Immature natural killer cell (primary cell): ENCODE measurements around the gene MYBBP1A. TPM values are rescaled to one million over a fixed set of nuclear protein-coding genes. Genes with fewer than 3 reads are reported as not detected.
A peak's percentile ranks its signal among the peaks of the same experiment; 100 is the strongest.

ENCODE experiments used
- DNase-seq, 3 donors: peaks; one replicate each; pipeline ENCODE4 v3.0.0; 2022; ENCODE audit warnings: mixed read lengths in 1 of 3
- H3K27ac Mint-ChIP-seq, 6 donors: one replicate each; pipeline ENCODE4 v1.8.0; 2020; ENCODE audit warnings: mixed read lengths in 6 of 6, mild to moderate bottlenecking in 5 of 6, inconsistent platforms in 4 of 6, moderate library complexity in 3 of 6
- H3K27me3 Mint-ChIP-seq, 3 donors: one replicate each; pipeline ENCODE4 v1.8.0; 2020 to 2021; ENCODE audit warnings: low read depth in 3 of 3, mild to moderate bottlenecking in 3 of 3, mixed read lengths in 3 of 3, moderate library complexity in 3 of 3, inconsistent platforms in 1 of 3
- H3K36me3 Mint-ChIP-seq, 3 donors: one replicate each; pipeline ENCODE4 v1.8.0; 2020; ENCODE audit warnings: mixed read lengths in 3 of 3, inconsistent platforms in 2 of 3, mild to moderate bottlenecking in 2 of 3
- H3K4me1 Mint-ChIP-seq, 2 donors: one replicate each; pipeline ENCODE4 v1.8.0; 2020; ENCODE audit warnings: inconsistent platforms in 2 of 2, mild to moderate bottlenecking in 2 of 2, mixed read lengths in 2 of 2, moderate library complexity in 1 of 2
- H3K4me3 Mint-ChIP-seq, 5 donors: one replicate each; pipeline ENCODE4 v1.8.0; 2020; ENCODE audit warnings: mild to moderate bottlenecking in 5 of 5, mixed read lengths in 5 of 5, inconsistent platforms in 3 of 5, moderate library complexity in 3 of 5
- H3K9me3 Mint-ChIP-seq, 6 donors: one replicate each; pipeline ENCODE4 v1.8.0; 2020; ENCODE audit warnings: mild to moderate bottlenecking in 6 of 6, mixed read lengths in 6 of 6, inconsistent platforms in 4 of 6, moderate library complexity in 3 of 6
- polyA plus RNA-seq, 3 donors: library from polyadenylated mRNA; unstranded; fragments of 300-500 nt; fragmentation: Illumina TruSeq; gene quantifications; one replicate each; pipeline ENCODE4 v1.2.3, GENCODE V29; 2021

The MYBBP1A gene
- polyA plus RNA-seq, 3 donors from 2014 or later: 3.5 to 21.9 (median 7.2) TPM

DNA sequence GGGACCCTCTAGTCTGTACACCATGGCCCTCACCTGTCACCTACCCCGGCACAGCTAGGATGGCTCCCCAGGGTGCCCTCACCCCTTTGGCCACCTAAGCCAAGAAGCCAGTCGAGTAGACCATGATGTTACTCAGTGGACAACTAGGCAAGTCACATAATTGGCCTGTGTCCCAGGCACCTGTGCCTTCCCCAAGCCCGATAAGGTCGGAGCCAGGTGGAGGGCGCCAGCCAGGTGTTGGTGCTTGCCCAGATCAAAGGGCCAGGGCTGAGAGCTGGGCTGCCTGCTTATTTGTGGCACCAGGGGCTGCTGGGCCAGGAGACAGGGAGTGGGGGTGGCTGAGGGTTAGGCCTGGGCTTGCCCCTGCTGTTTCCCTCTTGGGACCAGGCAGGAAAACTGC is 39.7 kb downstream of the MYBBP1A start:
- Mint-ChIP-seq H3K27me3 (peaks cover 0 to 2% (median 1%) of the 10 kb centered on the region in 3 donors), H3K4me1 (peaks cover 6 to 8% of the 10 kb centered on the region in 2 donors), H3K36me3 (no peaks in the 10 kb centered on the region)

DNA sequence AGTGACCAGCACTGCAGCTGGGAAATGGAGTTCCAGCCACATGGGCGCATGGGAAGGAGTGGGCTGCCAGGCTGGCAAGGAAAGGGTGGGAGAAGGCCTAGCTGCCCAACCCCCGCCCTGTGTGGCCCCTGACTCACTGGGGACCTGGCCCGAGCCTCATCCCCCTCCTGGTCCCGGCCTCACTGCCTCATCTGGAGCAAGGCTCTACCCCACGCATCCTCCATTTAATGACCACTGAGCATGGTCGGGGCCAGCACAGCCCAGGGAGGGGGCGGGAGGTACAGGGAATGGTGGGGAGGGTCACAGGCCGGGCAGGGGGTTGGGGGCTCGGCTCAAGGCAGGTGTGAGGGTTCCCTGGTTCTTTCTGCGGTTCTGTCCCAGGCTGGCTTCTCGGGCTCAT is 40.4 kb downstream of the MYBBP1A start:
- H3K4me1 Mint-ChIP-seq: peaks cover 12 to 13% of the 10 kb centered on the region in 2 donors
- no peak overlapping the region for H3K4me3 Mint-ChIP-seq
- H3K36me3 Mint-ChIP-seq: no peaks in the 10 kb centered on the region
- H3K27me3 Mint-ChIP-seq: peaks cover 0 to 2% (median 1%) of the 10 kb centered on the region in 3 donors
- no peak for DNase-seq
- no peak overlapping the region for H3K27ac Mint-ChIP-seq
- H3K9me3 Mint-ChIP-seq: no peaks in the 10 kb centered on the region

More for the DNA sequence above, 39.7 kb downstream of the MYBBP1A start:
- H3K9me3 Mint-ChIP-seq: no peaks in the 10 kb centered on the region
- H3K27ac Mint-ChIP-seq: no peak overlapping the region
- DNase-seq: no peak
- no peak overlapping the region for H3K4me3 Mint-ChIP-seq

DNA sequence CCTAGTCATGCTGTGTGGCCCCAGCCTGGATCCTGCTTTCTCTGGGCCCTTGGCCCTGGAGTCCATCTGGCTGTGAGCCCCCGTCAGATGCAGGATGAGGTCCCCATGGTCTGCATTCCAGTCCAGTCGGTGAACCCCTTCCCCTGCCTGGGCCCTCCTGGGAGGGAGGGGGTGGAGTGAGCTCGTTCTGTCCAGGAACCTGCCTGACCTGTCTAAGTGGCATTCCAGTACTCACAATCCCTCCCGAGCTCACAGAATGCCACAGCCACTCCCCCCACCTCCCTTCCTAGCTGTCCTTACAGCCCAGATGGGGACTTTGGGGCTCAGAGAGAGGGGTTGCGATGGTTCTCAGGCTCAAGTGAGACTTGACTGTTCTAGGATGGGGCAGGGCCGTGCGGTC is 41.0 kb downstream of the MYBBP1A start:
- Mint-ChIP-seq H3K4me3 (no peak overlapping the region), H3K36me3 (no peaks in the 10 kb centered on the region), H3K27ac (no peak overlapping the region), H3K9me3 (no peaks in the 10 kb centered on the region), H3K27me3 (peaks cover under 1 to 2% (median 1%) of the 10 kb centered on the region in 3 donors), H3K4me1 (peaks cover 18 to 19% of the 10 kb centered on the region in 2 donors)
- no peak for DNase-seq

DNA sequence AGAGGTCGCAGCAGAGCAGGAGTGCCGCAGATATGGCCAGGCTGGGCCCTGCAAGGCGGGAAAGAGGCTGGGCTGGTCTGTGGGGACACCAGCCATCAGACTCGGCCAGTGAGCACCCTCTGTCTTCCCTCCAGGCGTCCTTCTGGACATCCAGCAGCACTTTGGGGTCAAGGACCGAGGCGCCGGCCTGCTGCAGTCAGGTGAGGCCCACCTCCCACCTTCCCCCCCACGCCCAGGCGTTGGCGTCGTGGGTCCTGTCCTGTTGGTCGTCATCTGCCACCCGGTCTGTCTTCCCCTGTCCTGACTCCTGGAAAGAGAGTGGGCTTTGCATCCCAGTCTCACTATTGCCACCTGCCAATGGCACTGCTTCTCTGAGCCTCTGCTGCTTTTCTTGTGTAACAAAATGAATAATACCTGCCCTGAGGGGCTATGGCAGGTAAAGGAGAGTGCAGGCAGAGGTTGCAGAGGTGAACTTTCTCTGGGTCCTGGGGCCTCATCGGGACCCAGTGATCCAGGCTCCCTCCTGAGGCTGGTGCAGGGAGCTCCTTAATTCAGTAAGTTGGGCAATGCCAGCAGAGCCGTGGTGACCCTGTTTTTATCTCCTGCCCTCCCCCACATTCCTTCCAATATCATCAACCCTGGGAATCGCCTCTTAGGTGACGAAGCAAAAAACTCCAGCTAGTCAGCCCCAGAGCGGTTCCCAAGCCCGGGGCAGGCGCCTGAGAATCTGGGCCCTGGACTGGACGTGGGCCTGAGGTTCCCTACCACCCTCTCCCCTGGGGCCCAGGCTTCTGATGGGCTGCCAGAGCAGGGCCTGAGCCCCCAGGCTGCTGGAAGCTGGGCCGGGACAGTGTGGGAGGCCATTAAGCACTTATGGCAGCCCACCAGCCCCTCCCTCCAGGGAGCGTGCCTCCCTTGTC is 41.8 kb downstream of the MYBBP1A start:
- no peaks in the 10 kb centered on the region for H3K36me3 Mint-ChIP-seq
- H3K9me3 Mint-ChIP-seq: no peaks in the 10 kb centered on the region
- H3K4me1 Mint-ChIP-seq: peaks cover 26 to 27% of the 10 kb centered on the region in 2 donors
- no peak overlapping the region for H3K4me3 Mint-ChIP-seq
- no peak for DNase-seq
- H3K27me3 Mint-ChIP-seq: peaks cover 2 to 5% (median 5%) of the 10 kb centered on the region in 3 donors
- no peak overlapping the region for H3K27ac Mint-ChIP-seq

DNA sequence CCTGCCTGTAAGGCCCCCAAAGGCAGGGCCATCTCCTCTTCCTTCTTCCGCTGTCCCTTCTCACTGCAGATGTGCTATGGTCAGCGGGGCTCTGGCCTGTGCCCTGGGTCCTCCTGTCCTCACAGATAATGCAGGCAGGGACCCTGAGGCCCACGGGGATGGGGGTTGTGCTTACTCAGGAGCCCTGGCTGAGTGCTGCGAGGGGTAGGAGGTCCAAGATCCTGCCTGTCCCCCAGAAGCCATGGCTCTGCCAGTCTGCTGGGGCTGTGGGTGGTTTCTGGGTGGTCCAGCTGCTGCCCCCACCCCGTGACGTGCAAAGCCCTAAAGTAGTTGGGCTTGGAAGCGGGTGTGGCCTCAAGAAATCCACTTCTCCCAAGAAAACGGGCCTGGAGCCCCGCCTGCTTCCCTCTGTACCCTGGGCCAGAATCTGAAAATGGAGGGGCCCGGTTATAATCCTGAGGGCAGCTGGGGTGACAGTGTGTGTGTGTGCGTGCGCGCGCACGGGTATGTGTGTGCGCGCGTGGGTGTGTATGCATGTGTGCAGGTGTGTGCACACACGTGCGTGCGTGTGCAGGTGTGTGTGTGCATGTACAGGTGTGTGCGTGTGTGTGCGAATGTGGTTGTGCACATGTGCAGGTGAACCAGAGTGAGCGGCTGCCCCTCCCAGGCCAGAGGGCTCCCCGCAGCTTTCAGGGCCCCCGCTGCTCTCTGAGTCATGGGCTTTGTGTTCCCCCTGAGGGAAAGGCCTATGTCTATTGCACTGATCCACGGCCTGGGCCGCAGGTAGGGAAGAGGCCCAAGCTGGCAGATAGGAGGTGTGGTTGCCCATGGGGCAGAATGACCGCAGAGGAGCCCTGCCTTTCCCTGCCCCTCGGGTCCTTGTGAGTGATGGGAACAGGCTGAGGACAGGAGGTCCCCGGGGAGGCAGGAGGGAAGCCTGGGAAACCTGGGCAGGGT is 42.8 kb downstream of the MYBBP1A start:
- no peaks in the 10 kb centered on the region for H3K9me3 Mint-ChIP-seq
- no peak overlapping the region for H3K27ac Mint-ChIP-seq
- no peak overlapping the region for H3K4me3 Mint-ChIP-seq
- no peaks in the 10 kb centered on the region for H3K36me3 Mint-ChIP-seq
- DNase-seq: no peak
- H3K4me1 Mint-ChIP-seq: peaks cover 30 to 32% of the 10 kb centered on the region in 2 donors
- H3K27me3 Mint-ChIP-seq: peaks cover 2 to 8% (median 7%) of the 10 kb centered on the region in 3 donors

DNA sequence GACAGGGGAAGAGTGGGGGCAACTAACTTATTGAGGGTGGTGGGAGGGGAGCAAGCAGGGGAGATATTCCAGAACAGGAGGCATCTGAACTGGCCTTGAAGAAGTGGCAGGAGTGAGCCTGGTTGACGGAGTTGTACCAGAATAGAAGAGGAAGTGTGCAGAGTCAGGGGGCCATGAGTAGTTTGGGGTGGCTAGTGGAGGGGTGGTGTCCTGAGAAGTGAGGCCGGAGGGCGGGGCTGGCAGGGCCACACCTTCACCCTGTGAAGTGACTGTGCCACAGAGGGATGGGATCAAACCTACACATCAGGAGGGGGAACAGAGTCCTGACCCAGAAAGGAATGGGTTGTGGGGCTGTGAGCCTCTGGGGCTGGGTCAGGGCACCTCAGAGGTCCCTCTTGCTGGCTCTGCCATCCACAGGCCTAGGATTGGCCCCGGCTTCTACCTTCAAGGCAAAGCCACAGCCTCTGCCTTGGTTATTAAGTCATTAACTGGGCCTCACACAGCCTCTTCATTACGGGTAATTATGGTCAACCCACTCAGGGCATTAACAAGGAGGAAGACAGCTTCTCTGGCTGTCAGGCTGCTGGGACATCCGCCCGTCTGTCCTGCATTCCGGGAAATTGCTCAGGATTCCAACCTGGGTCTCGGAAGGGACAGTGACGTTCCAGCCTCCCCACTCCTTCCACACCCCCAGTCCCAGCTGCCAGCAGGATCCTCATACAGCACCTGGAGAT is 43.8 kb downstream of the MYBBP1A start:
- Mint-ChIP-seq H3K27ac (no peak overlapping the region), H3K4me1 (peaks cover 30 to 33% of the 10 kb centered on the region in 2 donors), H3K9me3 (no peaks in the 10 kb centered on the region), H3K4me3 (no peak overlapping the region), H3K27me3 (peaks cover 2 to 8% (median 7%) of the 10 kb centered on the region in 3 donors), H3K36me3 (no peaks in the 10 kb centered on the region)
- DNase-seq: no peak

DNA sequence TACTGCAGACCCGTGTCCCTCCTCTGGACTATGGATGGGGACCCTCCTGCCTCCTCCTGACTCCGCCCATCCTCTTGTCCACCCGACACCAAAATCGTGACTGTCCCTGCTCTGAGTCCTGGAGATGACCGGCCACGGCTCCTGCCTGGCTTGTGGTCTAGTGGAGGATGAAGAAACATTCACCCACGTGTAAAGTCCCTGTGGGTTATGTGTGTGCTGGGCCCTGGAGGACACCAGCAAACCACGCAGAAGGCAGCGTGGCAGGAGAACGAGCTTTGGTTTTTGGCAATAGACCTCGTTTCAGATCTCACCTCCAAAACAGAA is 44.6 kb downstream of the MYBBP1A start:
- peaks cover 30 to 33% of the 10 kb centered on the region in 2 donors for H3K4me1 Mint-ChIP-seq
- H3K27me3 Mint-ChIP-seq: peaks cover 2 to 7% (median 7%) of the 10 kb centered on the region in 3 donors
- H3K4me3 Mint-ChIP-seq: peak overlapping the region in 3 of 5 donors; percentile 22 to 39 (median 24)
- H3K27ac Mint-ChIP-seq: peak overlapping the region in 1 of 6 donors; percentile 46
- no peaks in the 10 kb centered on the region for H3K9me3 Mint-ChIP-seq
- no peak for DNase-seq
- no peaks in the 10 kb centered on the region for H3K36me3 Mint-ChIP-seq

DNA sequence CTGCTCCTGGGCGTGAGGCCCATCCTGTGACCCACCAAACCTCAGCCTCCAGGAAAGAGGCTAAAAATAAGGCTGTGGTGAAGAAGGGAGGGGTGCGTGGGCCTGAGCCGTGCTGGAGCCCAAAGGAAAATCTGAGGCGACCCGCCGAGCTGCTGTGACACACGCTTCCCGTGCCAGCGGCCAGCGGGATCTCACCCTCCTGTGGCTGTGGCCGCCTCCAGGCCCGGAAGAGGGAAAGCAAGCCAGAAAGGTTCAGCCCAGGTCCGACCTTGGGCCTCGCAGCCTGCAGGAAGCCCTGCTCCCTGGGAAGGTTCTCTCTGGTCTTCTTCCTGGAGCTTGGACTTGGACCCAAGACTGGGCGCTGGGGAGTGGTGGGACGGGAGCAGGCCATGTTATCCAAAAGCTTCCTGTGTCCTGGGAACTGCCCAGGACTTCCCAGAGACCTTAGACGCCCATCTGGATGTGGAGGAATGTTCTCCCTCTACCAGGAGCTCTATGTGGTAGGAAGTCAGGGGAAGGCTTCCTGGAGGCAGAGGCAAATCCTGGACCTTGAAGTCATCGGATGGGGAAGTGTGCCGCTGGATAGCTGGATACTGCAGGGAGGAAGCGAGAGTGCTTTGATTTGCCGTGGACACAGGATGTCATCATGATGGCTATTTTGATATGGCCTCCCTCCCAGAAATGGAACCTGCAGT is 45.1 kb downstream of the MYBBP1A start:
- Mint-ChIP-seq H3K9me3 (no peaks in the 10 kb centered on the region), H3K27ac (peak overlapping the region in 1 of 6 donors; percentile 26), H3K4me1 (peaks cover 30 to 33% of the 10 kb centered on the region in 2 donors), H3K36me3 (no peaks in the 10 kb centered on the region), H3K27me3 (peaks cover 2 to 7% (median 7%) of the 10 kb centered on the region in 3 donors), H3K4me3 (peak overlapping the region in 3 of 5 donors; percentile 27 to 61 (median 45))
- DNase-seq: no peak

DNA sequence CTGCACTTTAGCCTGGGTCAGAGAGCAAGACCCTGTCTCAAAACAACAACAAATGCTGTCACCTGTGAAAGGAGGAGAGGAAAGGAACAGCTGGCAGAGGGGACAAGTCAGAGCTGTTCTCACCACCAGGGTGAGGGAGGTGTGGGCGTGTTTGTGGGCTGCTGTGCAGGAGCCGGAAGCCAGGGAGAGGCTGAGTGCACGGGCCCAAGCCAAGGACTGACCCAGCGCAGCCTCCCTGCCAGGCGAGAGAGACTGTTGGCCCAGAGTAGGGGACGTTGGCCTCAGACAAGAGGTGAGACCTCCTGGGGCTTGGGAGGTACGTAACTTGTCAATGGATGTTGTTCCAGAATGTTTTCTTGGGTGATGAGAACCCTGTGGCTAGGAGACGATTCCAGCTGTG is 45.8 kb downstream of the MYBBP1A start:
- Mint-ChIP-seq H3K4me1 (peaks cover 30 to 33% of the 10 kb centered on the region in 2 donors), H3K9me3 (no peaks in the 10 kb centered on the region), H3K36me3 (no peaks in the 10 kb centered on the region), H3K27me3 (peaks cover 2 to 7% (median 7%) of the 10 kb centered on the region in 3 donors), H3K27ac (peak overlapping the region in 1 of 6 donors; percentile 26), H3K4me3 (peak overlapping the region; percentile 27 to 67 (median 58))
- peak; percentile 34 to 43 (median 34) for DNase-seq

DNA sequence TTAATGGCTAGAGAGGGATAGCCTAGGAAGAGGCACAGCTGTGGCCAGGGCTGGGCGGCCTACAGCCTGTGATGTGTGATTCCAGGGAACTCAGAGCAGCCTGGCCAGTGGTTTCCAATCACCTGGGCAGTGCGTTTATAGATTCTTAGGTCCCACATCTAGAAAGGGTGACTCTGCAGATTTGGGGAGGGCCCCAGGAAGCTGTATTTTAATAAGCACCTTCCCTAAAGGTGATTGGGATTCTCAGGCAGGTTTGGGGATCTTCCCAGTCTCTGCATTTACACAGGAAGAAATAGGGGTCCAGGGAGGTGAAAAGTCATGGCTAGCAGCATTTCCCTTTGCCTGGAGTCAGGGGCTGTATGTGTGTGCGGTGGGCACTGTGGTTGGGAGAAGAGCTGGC is 47.0 kb downstream of the MYBBP1A start:
- Mint-ChIP-seq H3K9me3 (no peaks in the 10 kb centered on the region), H3K4me1 (peaks cover 30 to 33% of the 10 kb centered on the region in 2 donors), H3K36me3 (no peaks in the 10 kb centered on the region), H3K27me3 (peaks cover 2 to 10% (median 7%) of the 10 kb centered on the region in 3 donors), H3K4me3 (peak overlapping the region in 1 of 5 donors; percentile 28), H3K27ac (no peak overlapping the region)
- DNase-seq: no peak

DNA sequence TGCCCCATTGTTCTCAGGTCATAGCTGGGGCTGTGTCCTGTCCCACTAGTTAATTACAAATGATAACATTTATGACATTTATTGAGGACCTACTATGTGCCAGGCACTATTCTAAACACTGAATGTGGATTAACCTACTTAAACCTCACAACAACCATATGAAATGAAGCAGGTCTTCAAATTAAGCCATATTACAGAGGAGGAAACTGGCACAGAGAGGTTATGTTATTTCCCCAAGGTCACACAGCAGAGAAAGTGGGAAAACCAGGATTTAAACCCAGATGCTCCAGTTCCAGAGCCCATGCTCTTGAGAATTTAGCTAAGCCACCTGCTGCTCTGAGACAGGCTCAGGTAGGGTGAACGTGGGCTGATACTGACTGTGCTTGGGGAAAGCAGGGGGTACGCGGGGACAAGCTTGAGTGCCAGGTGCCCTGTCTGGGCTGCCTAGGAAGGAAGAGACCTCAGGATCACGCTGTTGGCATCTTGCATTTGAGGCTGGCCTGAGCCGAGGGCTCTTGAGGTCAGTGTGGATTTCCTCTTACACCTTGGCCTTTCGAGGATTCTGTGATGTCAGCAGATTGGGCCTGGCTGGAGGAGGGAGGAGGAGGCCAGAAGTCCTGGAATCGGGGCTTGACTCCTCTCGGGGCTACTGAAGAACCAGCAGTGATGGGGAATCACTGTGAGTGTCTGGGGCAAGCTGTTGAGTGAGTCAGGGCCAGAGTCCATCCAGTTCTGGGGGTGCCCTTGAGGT is 47.6 kb downstream of the MYBBP1A start:
- no peak for DNase-seq
- Mint-ChIP-seq H3K4me3 (no peak overlapping the region), H3K4me1 (peaks cover 30 to 33% of the 10 kb centered on the region in 2 donors), H3K27me3 (peaks cover 4 to 16% (median 7%) of the 10 kb centered on the region in 3 donors), H3K27ac (no peak overlapping the region), H3K9me3 (no peaks in the 10 kb centered on the region), H3K36me3 (no peaks in the 10 kb centered on the region)

DNA sequence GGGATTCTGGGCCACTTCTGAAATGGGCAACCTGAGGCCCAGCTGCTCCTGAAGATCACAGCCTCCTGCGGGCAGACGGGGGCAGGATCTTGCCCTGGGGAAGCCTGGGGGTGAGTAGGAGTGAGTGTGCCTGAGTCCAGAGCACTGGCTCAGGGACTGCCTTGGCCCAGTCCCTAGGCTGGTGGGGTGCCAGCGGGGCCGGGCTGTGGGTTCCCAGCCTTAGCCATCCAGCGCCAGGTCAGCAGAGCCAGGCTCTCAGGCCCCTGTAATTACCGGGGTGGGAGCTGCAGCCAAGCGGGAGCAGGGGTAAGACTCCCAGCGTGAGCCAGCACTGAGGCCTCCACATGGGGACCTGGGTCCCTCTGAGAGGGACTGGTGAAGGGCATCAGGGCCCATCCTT is 48.3 kb downstream of the MYBBP1A start:
- peaks cover 4 to 21% (median 7%) of the 10 kb centered on the region in 3 donors for H3K27me3 Mint-ChIP-seq

More for the DNA sequence above, 48.3 kb downstream of the MYBBP1A start:
- no peaks in the 10 kb centered on the region for H3K9me3 Mint-ChIP-seq
- no peak overlapping the region for H3K4me3 Mint-ChIP-seq
- H3K36me3 Mint-ChIP-seq: no peaks in the 10 kb centered on the region
- H3K27ac Mint-ChIP-seq: no peak overlapping the region
- DNase-seq: no peak
- H3K4me1 Mint-ChIP-seq: peaks cover 30 to 33% of the 10 kb centered on the region in 2 donors
